Neuronal stem cell (in vitro differentiated cells): Measurements from ENCODE around the gene HSP90AB1.

Source experiments
- DNase-seq: peaks from one replicate; pipeline ENCODE4 v3.0.0-alpha.2; 2013; ENCODE audit warnings: low spot score
- H2AFZ ChIP-seq: one replicate; pipeline ENCODE4 v1.6.1; 2013; ENCODE audit warnings: mild to moderate bottlenecking, low read length, inconsistent platforms
- H2AK5ac ChIP-seq: 2 replicates; pipeline ENCODE4 v1.6.1; 2013; ENCODE audit warnings: low read depth, mild to moderate bottlenecking, inconsistent platforms, low read length, moderate library complexity, mixed read lengths
- H2BK120ac ChIP-seq: 2 replicates; pipeline ENCODE4 v1.6.1; 2013; ENCODE audit warnings: low read depth, mild to moderate bottlenecking, inconsistent platforms, low read length, moderate library complexity, mixed read lengths
- H2BK12ac ChIP-seq: one replicate; pipeline ENCODE4 v1.6.1; 2013; ENCODE audit warnings: low read length, inconsistent platforms
- H2BK15ac ChIP-seq: 2 replicates; pipeline ENCODE4 v1.6.1; 2013; ENCODE audit warnings: mild to moderate bottlenecking, low read length, inconsistent platforms, mixed read lengths
- H2BK5ac ChIP-seq: one replicate; pipeline ENCODE4 v1.6.1; 2013; ENCODE audit warnings: inconsistent platforms, mild to moderate bottlenecking, low read length, moderate library complexity
- H3K14ac ChIP-seq: one replicate; pipeline ENCODE4 v1.6.1; 2013; ENCODE audit warnings: low read length, inconsistent platforms
- H3K18ac ChIP-seq: 2 replicates; pipeline ENCODE4 v1.6.1; 2013; ENCODE audit warnings: low read length, inconsistent platforms
- H3K23ac ChIP-seq: 2 replicates; pipeline ENCODE4 v1.6.1; 2013; ENCODE audit warnings: low read depth, mild to moderate bottlenecking, mixed read lengths, low read length, inconsistent platforms; ENCODE audit not compliant: poor library complexity
- H3K27ac ChIP-seq: replicated peaks from 3 replicates; pipeline ENCODE4 v1.5.1; 2013; ENCODE audit warnings: low read length, inconsistent platforms
- H3K27me3 ChIP-seq, 3 experiments: 2 replicates each; pipeline ENCODE4 v1.6.1; 2013; ENCODE audit warnings: low read length in 3 of 3, mild to moderate bottlenecking in 2 of 3, inconsistent platforms in 1 of 3, low read depth in 1 of 3, mixed read lengths in 1 of 3, moderate library complexity in 1 of 3; ENCODE audit not compliant: control insufficient read depth in 3 of 3, insufficient read depth in 3 of 3
- H3K36me3 ChIP-seq, 2 donors: replicated peaks in 1 of 2; 2 replicates each; pipeline ENCODE4 v1.6.1; 2013; ENCODE audit warnings: low read length in 2 of 2; ENCODE audit not compliant: control insufficient read depth in 2 of 2, insufficient read depth in 2 of 2
- H3K4ac ChIP-seq: 2 replicates; pipeline ENCODE4 v1.6.1; 2013; ENCODE audit warnings: inconsistent platforms, mild to moderate bottlenecking, low read length, moderate library complexity
- H3K4me1 ChIP-seq, 2 donors: 1 replicate in 1 of 2; 2 replicates in 1 of 2; pipeline ENCODE4 v1.6.1; 2013; ENCODE audit warnings: low read length in 2 of 2, low read depth in 1 of 2; ENCODE audit not compliant: control insufficient read depth in 2 of 2, insufficient read depth in 1 of 2
- H3K4me2 ChIP-seq: one replicate; pipeline ENCODE4 v1.6.1; 2013; ENCODE audit warnings: mild to moderate bottlenecking, low read length, inconsistent platforms; ENCODE audit not compliant: insufficient read depth, poor library complexity, severe bottlenecking
- H3K4me3 ChIP-seq, 2 donors: 2 replicates each; pipeline ENCODE4 v1.5.1; 2013; ENCODE audit warnings: low read length in 2 of 2, mild to moderate bottlenecking in 2 of 2, inconsistent platforms in 1 of 2, moderate library complexity in 1 of 2
- H3K79me1 ChIP-seq: one replicate; pipeline ENCODE4 v1.6.1; 2013; ENCODE audit warnings: low read depth, mild to moderate bottlenecking, inconsistent platforms, low read length, moderate library complexity
- H3K9ac ChIP-seq: one replicate; pipeline ENCODE4 v1.6.1; 2013; ENCODE audit warnings: mild to moderate bottlenecking, low read depth, low read length, inconsistent platforms; ENCODE audit not compliant: poor library complexity
- H3K9me3 ChIP-seq, 2 donors: replicated peaks in 1 of 2; 2 replicates each; pipeline versions ENCODE3 to v1.6.1; 2013; ENCODE audit warnings: low read length in 2 of 2, mild to moderate bottlenecking in 2 of 2, inconsistent platforms in 1 of 2, low read depth in 1 of 2, mixed read lengths in 1 of 2, moderate library complexity in 1 of 2; ENCODE audit not compliant: control insufficient read depth in 2 of 2, insufficient read depth in 1 of 2
- H4K8ac ChIP-seq: one replicate; pipeline ENCODE4 v1.6.1; 2013; ENCODE audit warnings: low read depth, mild to moderate bottlenecking, inconsistent platforms, low read length, moderate library complexity
- H4K91ac ChIP-seq: one replicate; pipeline ENCODE4 v1.6.1; 2013; ENCODE audit warnings: low read length, low read depth, mild to moderate bottlenecking, inconsistent platforms; ENCODE audit not compliant: poor library complexity
- WGBS, 2 donors: extraction: QIAGEN DNeasy Blood & Tissue Kit; methylation state at CpG; one replicate each; pipeline ENCODE4 v1.1.7; 2013; ENCODE audit warnings: missing lambda C conversion rate in 2 of 2, mixed read lengths in 1 of 2; ENCODE audit not compliant: insufficient read length in 2 of 2, insufficient replicate concordance in 1 of 2; ENCODE audit errors: extremely low coverage in 2 of 2; 5-methylcytosine and 5-hydroxymethylcytosine counted together

Gene HSP90AB1

DNA sequence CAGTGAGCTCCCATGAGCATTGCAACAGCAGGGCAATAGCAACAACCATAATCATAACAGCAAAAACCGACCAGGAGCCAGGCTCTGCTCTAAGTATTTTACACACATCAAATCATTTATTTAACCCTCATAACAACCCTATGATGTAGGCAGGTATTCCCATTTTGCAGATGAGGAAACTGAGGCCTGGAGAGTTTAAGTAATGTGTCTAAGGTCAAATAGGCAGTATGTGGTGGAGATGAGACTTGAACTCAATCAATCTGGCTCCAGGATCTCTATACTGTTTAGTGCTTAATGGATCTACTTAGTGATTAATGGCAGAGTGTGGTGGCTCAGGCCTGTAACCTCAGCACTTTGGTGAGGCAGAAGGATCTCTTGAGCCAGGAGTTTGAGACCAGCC lies 26.7 kb downstream of the HSP90AB1 start:
- Histone ChIP-seq H3K23ac (no peak overlapping the region), H2BK15ac (no peak overlapping the region), H3K4me2 (no peak overlapping the region), H2AFZ (no peak overlapping the region), H3K4ac (no peak overlapping the region), H2AK5ac (no peak overlapping the region), H3K27ac (no peak overlapping the region), H3K14ac (no peak overlapping the region), H4K91ac (no peak overlapping the region), H3K36me3 (peaks cover 2 to 20% of the 10 kb centered on the region in 2 donors), H3K79me1 (peaks cover 2% of the 10 kb centered on the region), H4K8ac (no peak overlapping the region), H2BK5ac (no peak overlapping the region), H3K27me3 (peaks cover 0 to 3% (median 0%) of the 10 kb centered on the region in 3 experiments), H3K18ac (no peak overlapping the region), H3K9me3 (no peaks in the 10 kb centered on the region), H2BK120ac (no peak overlapping the region), H3K4me1 (peaks cover 24 to 25% of the 10 kb centered on the region in 2 donors), H3K9ac (no peak overlapping the region), H3K4me3 (no peak overlapping the region), H2BK12ac (no peak overlapping the region)
- DNase-seq: no peak
- WGBS, 2 donors: no CpG with 5 or more reads among the region's 1 CpG

DNA sequence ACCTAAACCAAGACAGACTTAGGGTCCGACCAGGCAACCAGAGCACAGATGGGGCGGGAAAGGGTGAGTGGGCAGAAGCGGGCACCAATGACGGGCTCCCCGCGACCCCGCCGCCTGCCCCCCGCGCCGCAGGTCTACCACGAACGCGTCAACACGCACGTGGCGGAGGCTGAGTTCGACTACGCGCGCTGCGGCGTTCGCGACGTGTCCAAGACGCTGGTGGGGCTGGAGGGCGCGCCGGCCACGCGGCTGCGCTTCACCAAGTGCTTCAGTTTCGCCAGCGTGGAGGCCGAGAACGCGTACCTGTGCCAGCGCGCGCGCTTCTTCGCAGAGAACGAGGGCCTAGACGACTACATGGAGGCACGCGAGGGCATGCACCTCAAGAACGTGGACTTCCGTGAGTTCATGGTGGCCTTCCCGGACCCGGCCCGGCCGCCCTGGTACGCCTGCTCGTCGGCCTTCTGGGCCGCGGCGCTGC lies 28.4 kb downstream of the HSP90AB1 start:
- no CpG with 5 or more reads among the region's 59 CpGs for WGBS, 2 donors
- H3K36me3 ChIP-seq: peaks cover 2 to 20% of the 10 kb centered on the region in 2 donors
- no peak overlapping the region for H3K4me3 ChIP-seq

DNA sequence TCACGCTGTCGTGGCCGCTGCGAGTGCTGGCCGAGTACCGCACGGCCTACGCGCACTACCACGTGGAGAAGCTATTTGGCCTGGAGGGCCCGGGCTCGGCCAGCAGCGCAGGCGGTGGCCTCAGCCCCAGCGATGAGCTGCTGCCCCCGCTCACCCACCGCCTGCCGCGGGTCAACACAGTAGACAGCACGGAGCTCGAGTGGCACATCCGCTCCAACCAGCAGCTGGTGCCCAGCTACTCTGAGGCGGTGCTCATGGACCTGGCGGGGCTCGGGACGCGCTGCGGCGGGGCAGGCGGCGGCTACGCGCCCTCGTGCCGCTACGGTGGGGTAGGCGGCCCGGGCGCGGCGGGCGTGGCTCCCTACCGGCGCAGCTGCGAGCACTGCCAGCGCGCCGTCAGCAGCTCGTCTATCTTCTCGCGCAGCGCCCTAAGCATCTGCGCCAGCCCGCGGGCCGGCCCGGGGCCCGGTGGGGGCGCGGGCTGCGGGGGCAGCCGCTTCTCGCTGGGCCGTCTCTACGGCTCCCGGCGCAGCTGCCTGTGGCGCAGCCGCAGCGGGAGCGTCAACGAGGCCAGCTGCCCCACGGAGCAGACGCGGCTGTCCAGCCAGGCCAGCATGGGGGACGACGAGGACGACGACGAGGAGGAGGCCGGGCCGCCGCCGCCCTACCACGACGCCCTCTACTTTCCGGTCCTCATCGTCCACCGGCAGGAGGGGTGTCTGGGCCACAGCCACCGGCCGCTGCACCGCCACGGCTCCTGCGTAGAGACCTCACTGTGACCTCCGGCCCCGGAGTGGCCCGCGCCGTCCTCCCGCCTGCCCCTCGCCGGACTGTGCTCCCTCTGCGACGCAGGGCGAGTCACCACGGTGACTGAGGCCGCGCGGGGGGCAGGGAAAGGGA lies 29.1 kb downstream of the HSP90AB1 start:
- peaks cover 2% of the 10 kb centered on the region for H3K79me1 ChIP-seq
- H2BK15ac ChIP-seq: no peak overlapping the region
- peaks cover 0 to 1% of the 10 kb centered on the region in 2 donors for H3K9me3 ChIP-seq
- DNase-seq: no peak
- peak overlapping the region; percentile 90 for H3K23ac ChIP-seq
- H3K18ac ChIP-seq: peak overlapping the region; percentile 18
- no peak overlapping the region for H3K4me3 ChIP-seq
- no peak overlapping the region for H2BK120ac ChIP-seq
- H2BK5ac ChIP-seq: no peak overlapping the region
- H2AFZ ChIP-seq: no peak overlapping the region
- peaks cover 0 to 3% (median 0%) of the 10 kb centered on the region in 3 experiments for H3K27me3 ChIP-seq
- H3K27ac ChIP-seq: no peak overlapping the region
- peak overlapping the region; percentile 42 for H2AK5ac ChIP-seq
- no peak overlapping the region for H4K8ac ChIP-seq
- peaks cover 10 to 11% of the 10 kb centered on the region in 2 donors for H3K4me1 ChIP-seq
- H3K4me2 ChIP-seq: no peak overlapping the region
- H3K4ac ChIP-seq: no peak overlapping the region
- no CpG with 5 or more reads among the region's 109 CpGs for WGBS, 2 donors
- peaks cover 2 to 20% of the 10 kb centered on the region in 2 donors for H3K36me3 ChIP-seq
- H3K9ac ChIP-seq: peak overlapping the region; percentile 66
- peak overlapping the region; percentile 43 for H3K14ac ChIP-seq
- H4K91ac ChIP-seq: no peak overlapping the region
- no peak overlapping the region for H2BK12ac ChIP-seq

More for the DNA sequence above, 28.4 kb downstream of the HSP90AB1 start:
- no peak overlapping the region for H2BK120ac ChIP-seq
- no peak overlapping the region for H2BK5ac ChIP-seq
- peak overlapping the region; percentile 15 for H3K9ac ChIP-seq
- no peak overlapping the region for H2BK15ac ChIP-seq
- no peak overlapping the region for H4K91ac ChIP-seq
- H3K79me1 ChIP-seq: peaks cover 2% of the 10 kb centered on the region
- peak overlapping the region; percentile 90 for H3K23ac ChIP-seq
- peak overlapping the region; percentile 43 for H3K14ac ChIP-seq
- H2AFZ ChIP-seq: no peak overlapping the region
- peaks cover 0 to 3% (median 0%) of the 10 kb centered on the region in 3 experiments for H3K27me3 ChIP-seq
- H3K27ac ChIP-seq: no peak overlapping the region
- peak overlapping the region; percentile 42 for H2AK5ac ChIP-seq
- no peak for DNase-seq
- no peak overlapping the region for H3K4ac ChIP-seq
- H3K4me2 ChIP-seq: peak overlapping the region; percentile 3
- H3K4me1 ChIP-seq: peaks cover 10 to 11% of the 10 kb centered on the region in 2 donors
- peak overlapping the region; percentile 18 for H3K18ac ChIP-seq
- H4K8ac ChIP-seq: no peak overlapping the region
- no peaks in the 10 kb centered on the region for H3K9me3 ChIP-seq
- H2BK12ac ChIP-seq: no peak overlapping the region
